Measurements from ENCODE around the gene ARHGAP32. TPM values are rescaled to one million over a fixed set of nuclear protein-coding genes. Genes with fewer than 3 reads are reported as not detected.
"Not testable (repeated sequence)": the region's sequence is repeated elsewhere in the genome, so short reads cannot be mapped to it uniquely, and the experiment has no call there.

ARHGAP32 gene
- total and polyA plus RNA-seq, 5 experiments from 2014 or later, result 0.85 to 10.4 (median 1.5) TPM

GRCh38 chr11:129141748-129142523 lies 50.2 kb downstream of the ARHGAP32 start:
- ATAC-seq, result no peak
- Mint-ChIP-seq H3K27ac (no peak overlapping the region), H3K4me1 (no peaks in the 10 kb centered on the region), H3K9me3 (peaks cover 0 to 10% (median 3%) of the 10 kb centered on the region in 9 donors), H3K36me3 (peaks cover 0 to 5% (median 0%) of the 10 kb centered on the region in 3 donors), H3K27me3 (no peaks in the 10 kb centered on the region), H3K4me3 (no peak overlapping the region)
- no peak for DNase-seq
- POLR2A ChIA-PET, result no interaction called here

DNA sequence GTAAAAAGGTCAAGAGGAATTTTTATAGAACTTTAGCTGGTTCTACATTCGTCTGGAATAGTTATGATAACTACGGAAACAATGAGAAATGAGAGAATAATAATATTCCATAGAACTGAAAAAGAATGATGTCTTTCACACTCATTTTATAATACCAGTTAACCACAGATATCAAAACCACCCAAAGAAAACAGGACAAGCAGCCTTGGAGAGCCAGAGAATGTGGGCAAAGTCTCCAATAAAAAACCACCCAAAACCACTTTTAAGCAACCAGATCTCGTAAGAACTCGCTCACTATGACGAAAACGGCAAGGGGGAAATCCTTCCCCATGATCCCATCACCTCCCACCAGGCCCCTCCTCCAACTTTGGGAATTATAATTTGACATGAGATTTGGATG lies 60.8 kb downstream of the ARHGAP32 start:
- POLR2A ChIA-PET, result no interaction called here
- Mint-ChIP-seq H3K27me3 (no peaks in the 10 kb centered on the region), H3K4me1 (no peaks in the 10 kb centered on the region), H3K27ac (no peak overlapping the region), H3K9me3 (peaks cover 0 to 6% (median 2%) of the 10 kb centered on the region in 9 donors), H3K4me3 (no peak overlapping the region), H3K36me3 (peaks cover 0 to 6% (median 5%) of the 10 kb centered on the region in 3 donors)
- DNase-seq (no peak), ATAC-seq (no peak)

- H3K4me3 Mint-ChIP-seq, H3K36me3 Mint-ChIP-seq, H3K27me3 Mint-ChIP-seq, H3K4me1 Mint-ChIP-seq, DNase-seq, ATAC-seq, H3K9me3 Mint-ChIP-seq, H3K27ac Mint-ChIP-seq, POLR2A ChIA-PET: not testable (repeated sequence)
These were observed 63.1 kb downstream of the ARHGAP32 start for GRCh38 chr11:129128881-129129620.

DNA sequence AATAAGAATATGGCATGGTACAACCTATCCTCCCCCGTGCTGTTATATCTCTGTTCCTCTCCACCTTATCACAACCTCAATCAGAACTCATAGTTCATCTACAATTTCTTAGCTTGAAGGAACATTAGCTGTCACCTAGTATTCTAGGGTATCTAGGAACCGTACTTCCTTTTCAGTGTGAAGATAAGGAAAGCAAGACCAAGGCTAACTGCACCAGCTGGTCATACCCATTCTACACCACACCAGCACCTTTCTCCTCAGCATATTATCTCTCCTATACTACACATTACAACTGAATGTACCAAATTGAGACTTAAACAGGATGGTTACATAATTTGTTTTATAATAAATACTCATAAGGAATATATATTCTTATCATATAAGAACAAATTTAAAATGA lies 73.1 kb downstream of the ARHGAP32 start:
- DNase-seq (no peak), ATAC-seq (no peak)
- Mint-ChIP-seq H3K27ac (no peak overlapping the region), H3K9me3 (no peaks in the 10 kb centered on the region), H3K4me3 (no peak overlapping the region), H3K36me3 (peaks cover 0 to 17% (median 3%) of the 10 kb centered on the region in 3 donors), H3K27me3 (peaks cover 0 to 4% (median 0%) of the 10 kb centered on the region in 5 donors), H3K4me1 (peaks cover 0 to 2% (median 0%) of the 10 kb centered on the region in 4 donors)
- POLR2A ChIA-PET, result no interaction called here

DNA sequence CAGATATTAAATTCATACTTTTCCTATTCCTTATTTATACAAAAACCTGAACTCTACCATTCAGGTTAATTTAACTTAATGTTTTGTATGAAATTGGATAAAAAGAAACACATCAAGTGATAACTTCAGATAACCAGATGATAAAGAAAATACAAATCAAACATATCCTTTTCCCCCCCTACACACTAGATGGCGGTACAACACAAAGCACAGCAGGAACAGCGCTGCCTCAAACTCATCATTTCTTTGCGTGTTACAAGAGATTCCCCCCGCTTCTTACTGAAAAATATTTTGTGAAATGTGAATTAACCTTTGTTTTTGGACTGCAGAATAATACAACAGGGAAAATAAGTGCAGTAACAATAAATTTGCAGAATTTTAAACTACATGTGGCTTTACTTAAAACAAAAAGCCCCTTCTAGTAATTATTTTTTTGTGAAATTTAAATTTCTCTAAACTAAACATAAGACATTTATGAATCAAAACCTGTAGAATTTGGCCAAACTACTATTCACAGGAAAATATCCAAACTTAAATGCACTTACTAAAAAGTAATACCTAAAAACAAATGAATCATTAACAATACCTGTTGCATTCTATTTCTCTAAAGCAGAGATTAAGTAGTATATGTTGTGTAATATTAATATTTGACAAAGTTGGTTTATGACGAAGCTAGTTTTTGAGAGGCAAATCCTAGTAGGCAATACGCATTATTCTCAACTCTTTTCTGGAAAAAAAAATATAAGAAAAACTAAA lies 74.4 kb downstream of the ARHGAP32 start:
- POLR2A ChIA-PET, result no interaction called here
- H3K4me1 Mint-ChIP-seq, result peaks cover 0 to 2% (median 0%) of the 10 kb centered on the region in 4 donors
- H3K27ac Mint-ChIP-seq, result peak overlapping the region in 1 of 10 donors; percentile 0
- ATAC-seq, result peak; percentile 47 to 69
- H3K9me3 Mint-ChIP-seq, result no peaks in the 10 kb centered on the region
- H3K27me3 Mint-ChIP-seq, result peaks cover 0 to 4% (median 0%) of the 10 kb centered on the region in 5 donors
- peaks cover 0 to 7% (median 0%) of the 10 kb centered on the region in 3 donors for H3K36me3 Mint-ChIP-seq
- DNase-seq, result peak; percentile 13 to 74 (median 48)
- H3K4me3 Mint-ChIP-seq, result no peak overlapping the region

- ATAC-seq (no peak), DNase-seq (no peak)
- Mint-ChIP-seq H3K36me3 (peaks cover 0 to 9% (median under 1%) of the 10 kb centered on the region in 3 donors), H3K4me1 (peaks cover 0 to 2% (median 0%) of the 10 kb centered on the region in 4 donors), H3K9me3 (no peaks in the 10 kb centered on the region), H3K4me3 (no peak overlapping the region), H3K27me3 (peaks cover 0 to 4% (median 0%) of the 10 kb centered on the region in 5 donors), H3K27ac (no peak overlapping the region)
- POLR2A ChIA-PET, result no interaction called here
These were observed 76.2 kb downstream of the ARHGAP32 start for GRCh38 chr11:129115652-129116586.

GRCh38 chr11:129109701-129110100 lies 82.4 kb downstream of the ARHGAP32 start:
- no peaks in the 10 kb centered on the region for H3K27me3 Mint-ChIP-seq
- H3K36me3 Mint-ChIP-seq, result peaks cover 6 to 31% (median 29%) of the 10 kb centered on the region in 3 donors
- no peak overlapping the region for H3K27ac Mint-ChIP-seq
- H3K9me3 Mint-ChIP-seq, result peaks cover 3 to 42% (median 16%) of the 10 kb centered on the region in 9 donors
- DNase-seq (no peak), ATAC-seq (no peak)
- no peak overlapping the region for H3K4me3 Mint-ChIP-seq
- POLR2A ChIA-PET, result no interaction called here
- H3K4me1 Mint-ChIP-seq, result no peaks in the 10 kb centered on the region

DNA sequence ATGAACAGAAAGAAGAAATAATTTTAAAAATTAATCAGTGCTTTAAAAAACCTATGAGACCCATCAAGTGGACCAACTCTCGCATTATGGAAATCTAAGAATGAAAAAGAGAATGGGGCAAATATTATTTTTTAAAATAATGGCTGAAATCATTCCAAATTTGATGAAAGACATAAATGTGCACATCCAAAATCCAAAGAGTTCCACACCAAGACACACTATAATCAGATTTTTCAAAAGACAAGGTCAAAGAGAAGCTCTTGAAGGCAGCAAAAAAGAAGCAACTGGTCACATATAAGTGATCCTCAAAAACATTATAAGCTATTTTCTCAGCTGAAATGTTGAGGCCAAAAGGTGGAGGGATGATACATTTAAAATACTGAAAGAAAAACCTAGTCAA lies 85.3 kb downstream of the ARHGAP32 start:
- Mint-ChIP-seq H3K4me3 (no peak overlapping the region), H3K9me3 (peaks cover 3 to 63% (median 28%) of the 10 kb centered on the region in 9 donors), H3K4me1 (no peaks in the 10 kb centered on the region), H3K27ac (no peak overlapping the region), H3K36me3 (peaks cover 9 to 49% (median 41%) of the 10 kb centered on the region in 3 donors), H3K27me3 (no peaks in the 10 kb centered on the region)
- ATAC-seq, result no peak
- POLR2A ChIA-PET, result no interaction called here
- no peak for DNase-seq

GRCh38 chr11:129102756-129103155 lies 89.4 kb downstream of the ARHGAP32 start:
- ATAC-seq (no peak), DNase-seq (no peak)
- H3K36me3 Mint-ChIP-seq, result peaks cover 17 to 59% (median 57%) of the 10 kb centered on the region in 3 donors
- no peaks in the 10 kb centered on the region for H3K4me1 Mint-ChIP-seq
- POLR2A ChIA-PET, result no interaction called here
- no peak overlapping the region for H3K27ac Mint-ChIP-seq
- H3K9me3 Mint-ChIP-seq, result peaks cover 3 to 74% (median 41%) of the 10 kb centered on the region in 9 donors
- H3K27me3 Mint-ChIP-seq, result no peaks in the 10 kb centered on the region
- no peak overlapping the region for H3K4me3 Mint-ChIP-seq

GRCh38 chr11:129102225-129102624 lies 89.9 kb downstream of the ARHGAP32 start:
- H3K9me3 Mint-ChIP-seq, result peaks cover 8 to 76% (median 46%) of the 10 kb centered on the region in 9 donors
- no peak for DNase-seq
- H3K4me3 Mint-ChIP-seq, result no peak overlapping the region
- POLR2A ChIA-PET, result no interaction called here
- ATAC-seq, result no peak
- H3K36me3 Mint-ChIP-seq, result peaks cover 22 to 63% (median 59%) of the 10 kb centered on the region in 3 donors
- H3K4me1 Mint-ChIP-seq, result no peaks in the 10 kb centered on the region
- no peaks in the 10 kb centered on the region for H3K27me3 Mint-ChIP-seq
- no peak overlapping the region for H3K27ac Mint-ChIP-seq

GRCh38 chr11:129093283-129093682 lies 98.8 kb downstream of the ARHGAP32 start:
- Mint-ChIP-seq H3K9me3 (peaks cover 7 to 17% (median 15%) of the 10 kb centered on the region in 9 donors), H3K27me3 (no peaks in the 10 kb centered on the region), H3K4me1 (no peaks in the 10 kb centered on the region), H3K36me3 (peaks cover 12 to 23% (median 19%) of the 10 kb centered on the region in 3 donors), H3K27ac (no peak overlapping the region), H3K4me3 (no peak overlapping the region)
- DNase-seq (no peak), ATAC-seq (no peak)
- POLR2A ChIA-PET, result no interaction called here

DNA sequence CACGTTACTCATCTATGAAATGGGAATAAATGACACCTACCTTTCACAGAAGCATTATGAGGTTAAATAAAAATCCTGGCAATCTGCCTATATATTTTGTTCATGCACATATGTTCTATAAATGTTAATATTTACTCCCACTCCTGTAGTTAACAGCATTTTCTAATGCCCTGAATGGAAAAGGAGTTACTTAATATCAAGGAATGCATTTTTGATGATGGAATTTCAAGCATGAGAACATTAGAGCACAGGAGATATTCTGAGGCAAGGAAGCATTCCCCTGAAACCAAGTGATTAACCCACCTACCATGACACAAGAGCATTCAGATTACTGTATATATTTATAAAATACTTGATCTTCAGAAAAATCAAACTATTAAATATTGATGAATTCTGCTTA lies 102.1 kb downstream of the ARHGAP32 start:
- Mint-ChIP-seq H3K4me3 (no peak overlapping the region), H3K9me3 (peaks cover 0 to 15% (median 3%) of the 10 kb centered on the region in 9 donors), H3K27ac (no peak overlapping the region), H3K27me3 (no peaks in the 10 kb centered on the region), H3K4me1 (no peaks in the 10 kb centered on the region), H3K36me3 (peaks cover 3 to 20% (median 4%) of the 10 kb centered on the region in 3 donors)
- ATAC-seq (no peak), DNase-seq (no peak)
- POLR2A ChIA-PET, result no interaction called here

All from naive thymus-derived CD8-positive, alpha-beta T cell (primary cell).